Neural cell (in vitro differentiated cells): ENCODE data around the gene PCSK4.

Experiments used
- CTCF ChIP-seq: fragments of 450-650 bp; IDR thresholded peaks from 2 replicates; pipeline ENCODE4 v1.5.1; 2014; ENCODE audit warnings: antibody characterized with exemption, mild to moderate bottlenecking, moderate library complexity; ENCODE audit not compliant: poor library complexity, severe bottlenecking
- EP300 ChIP-seq: fragments of 450-650 bp; conservative IDR thresholded peaks from 2 replicates; pipeline ENCODE4 v1.6.1; 2014; ENCODE audit warnings: antibody characterized with exemption, mild to moderate bottlenecking, moderate library complexity; ENCODE audit not compliant: poor library complexity, severe bottlenecking

- TF ChIP-seq EP300 (no peak), CTCF (no peak)
These were observed 21.8 kb downstream of the PCSK4 start for GRCh38 chr19:1468274-1468820.
